ENCODE data around the gene KLHL33. TPM values are rescaled to one million over a fixed set of nuclear protein-coding genes. Genes with fewer than 3 reads are reported as not detected.
A peak's percentile ranks its signal among the peaks of the same experiment; 100 is the strongest.

Gene KLHL33
- total and polyA plus RNA-seq, 8 donors, result 0.08 to 0.34 (median 0.13) TPM

DNA sequence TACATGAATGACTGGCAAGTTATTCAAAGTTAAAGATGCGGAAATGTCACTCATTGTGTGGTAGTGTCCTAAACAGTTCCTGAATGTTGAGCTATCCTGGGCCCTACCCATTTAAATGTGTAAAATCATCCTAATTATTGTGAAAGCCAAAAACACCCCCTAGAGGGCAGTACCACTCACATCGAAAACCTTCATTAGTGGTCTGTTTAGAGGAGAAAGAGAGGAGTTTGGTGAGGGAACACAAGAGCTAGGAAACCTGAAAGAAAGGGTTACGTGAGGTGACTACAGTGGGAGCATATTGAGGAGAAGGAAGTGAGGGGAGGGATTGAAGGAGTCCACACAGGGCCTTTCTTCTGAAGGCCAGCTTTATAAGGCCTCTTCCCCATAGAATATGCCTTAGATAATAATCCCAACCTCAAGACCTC, 20.2 kb downstream of the KLHL33 start:
- Histone ChIP-seq H3K9me3 (no peaks in the 10 kb centered on the region), H3K27me3 (no peaks in the 10 kb centered on the region), H3K4me1 (peaks cover 13 to 19% (median 16%) of the 10 kb centered on the region in 3 donors), H3K27ac (no peak overlapping the region), H3K36me3 (no peaks in the 10 kb centered on the region), H3K4me3 (no peak overlapping the region)
- FAIRE-seq (no peak), DNase-seq (no peak), ATAC-seq (no peak)
- TF ChIP-seq, protein P1, sequence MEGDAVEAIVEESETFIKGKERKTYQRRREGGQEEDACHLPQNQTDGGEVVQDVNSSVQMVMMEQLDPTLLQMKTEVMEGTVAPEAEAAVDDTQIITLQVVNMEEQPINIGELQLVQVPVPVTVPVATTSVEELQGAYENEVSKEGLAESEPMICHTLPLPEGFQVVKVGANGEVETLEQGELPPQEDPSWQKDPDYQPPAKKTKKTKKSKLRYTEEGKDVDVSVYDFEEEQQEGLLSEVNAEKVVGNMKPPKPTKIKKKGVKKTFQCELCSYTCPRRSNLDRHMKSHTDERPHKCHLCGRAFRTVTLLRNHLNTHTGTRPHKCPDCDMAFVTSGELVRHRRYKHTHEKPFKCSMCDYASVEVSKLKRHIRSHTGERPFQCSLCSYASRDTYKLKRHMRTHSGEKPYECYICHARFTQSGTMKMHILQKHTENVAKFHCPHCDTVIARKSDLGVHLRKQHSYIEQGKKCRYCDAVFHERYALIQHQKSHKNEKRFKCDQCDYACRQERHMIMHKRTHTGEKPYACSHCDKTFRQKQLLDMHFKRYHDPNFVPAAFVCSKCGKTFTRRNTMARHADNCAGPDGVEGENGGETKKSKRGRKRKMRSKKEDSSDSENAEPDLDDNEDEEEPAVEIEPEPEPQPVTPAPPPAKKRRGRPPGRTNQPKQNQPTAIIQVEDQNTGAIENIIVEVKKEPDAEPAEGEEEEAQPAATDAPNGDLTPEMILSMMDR (IDR thresholded peaks at IDR 0.05), result peak in 2 of 4 donors; percentile 27 to 34
- WGBS, 2 donors, result 57 to 66% methylated on average over 3 of the region's 3 CpGs
- intact Hi-C loops (cut with DNase I), result no loop called here

DNA sequence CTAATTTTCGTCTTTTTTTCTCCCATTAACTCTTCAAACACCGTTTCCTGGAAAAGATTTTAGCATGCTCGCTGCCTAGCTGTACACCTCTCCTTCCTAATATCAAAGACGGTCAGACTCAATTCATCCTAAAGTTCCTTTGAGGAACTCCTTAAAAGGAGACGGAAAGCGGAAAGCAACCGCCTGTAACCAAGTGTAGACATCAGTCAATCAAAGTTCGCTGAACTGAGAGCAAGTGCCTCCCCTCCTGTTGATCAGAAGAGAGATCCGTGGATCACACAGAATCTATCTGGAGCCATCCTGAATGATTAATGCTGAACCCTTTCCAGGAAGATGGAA, 22.3 kb downstream of the KLHL33 start:
- Histone ChIP-seq H3K36me3 (no peaks in the 10 kb centered on the region), H3K27me3 (no peaks in the 10 kb centered on the region), H3K4me3 (peak overlapping the region; percentile 40 to 99 (median 78)), H3K27ac (peak overlapping the region; percentile 74 to 92 (median 88)), H3K4me1 (peaks cover 12 to 19% (median 16%) of the 10 kb centered on the region in 3 donors), H3K9me3 (no peaks in the 10 kb centered on the region)
- TF ChIP-seq, protein P1 (IDR thresholded peaks at IDR 0.05), result no peak
- WGBS, 2 donors, result 2 to 3% methylated on average over 9 of the region's 9 CpGs
- FAIRE-seq (no peak), ATAC-seq (peak in 1 of 4 donors; percentile 6), DNase-seq (no peak)
- intact Hi-C loops (cut with DNase I), result no loop called here

DNA sequence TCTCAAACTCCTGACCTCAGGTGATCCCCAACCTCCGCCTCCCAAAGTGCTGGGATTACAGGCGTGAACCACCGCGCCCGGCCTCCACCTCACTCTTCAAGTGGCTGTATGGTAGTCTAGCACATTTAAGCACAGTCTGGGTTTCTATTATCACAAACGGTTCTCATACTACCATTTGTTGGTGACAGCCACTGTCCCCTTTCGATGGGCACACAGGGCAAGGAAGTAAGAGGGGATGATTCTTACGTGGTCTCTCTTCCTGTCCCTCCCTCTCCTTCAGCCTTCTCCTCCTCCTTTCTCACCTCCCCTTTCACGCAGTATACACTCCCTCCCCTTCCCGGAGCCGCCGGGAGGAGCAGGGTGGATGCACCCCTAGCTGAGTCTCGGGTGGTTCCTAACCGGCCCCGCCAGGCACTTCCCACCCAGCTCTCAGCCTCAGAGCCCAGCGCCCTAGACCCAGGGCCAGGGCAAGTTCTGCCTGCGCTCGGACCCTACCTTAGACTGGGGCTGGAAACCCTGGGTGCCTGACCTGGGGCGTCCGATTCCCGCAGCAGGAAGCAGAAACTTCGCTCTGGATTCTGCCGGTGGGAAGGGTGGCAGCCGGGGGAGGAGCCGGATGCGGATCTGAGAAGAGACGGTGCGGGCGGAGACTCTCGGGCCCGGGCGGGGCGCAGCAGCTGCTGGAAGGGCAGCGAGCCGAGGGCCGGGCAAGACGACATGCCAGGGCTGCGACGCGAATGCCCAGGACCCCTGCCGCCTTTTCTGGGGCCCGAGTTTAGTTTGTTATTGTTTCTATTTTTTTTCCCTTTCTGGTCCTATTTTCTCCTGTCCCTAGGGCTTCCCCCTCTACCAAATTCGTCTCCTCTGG, 22.9 kb downstream of the KLHL33 start, which contains the start of gene TEP1:
TSS of gene TEP1 (minus strand) at position 626 of the 868 bp plus-strand sequence. CDS start 5,062 bp downstream, outside the sequence.
- Histone ChIP-seq H3K4me1 (peaks cover 9 to 14% (median 11%) of the 10 kb centered on the region in 3 donors), H3K36me3 (peaks cover 0 to 3% (median 0%) of the 10 kb centered on the region in 3 donors), H3K27ac (peak within 1 kb of the TSS; percentile 74 to 92 (median 88)), H3K27me3 (no peaks in the 10 kb centered on the region), H3K4me3 (peak within 1 kb of the TSS; percentile 40 to 99 (median 78)), H3K9me3 (no peaks in the 10 kb centered on the region)
- TF ChIP-seq, protein P1 (IDR thresholded peaks at IDR 0.05), result no peak
- 0 to 1% methylated on average over 42 to 43 of the region's 43 CpGs for WGBS, 2 donors
- DNase-seq (peak; percentile 84 to 93 (median 87)), FAIRE-seq (no peak), ATAC-seq (peak; percentile 95 to 97 (median 96))
- intact Hi-C loops (cut with DNase I), result no loop called here

DNA sequence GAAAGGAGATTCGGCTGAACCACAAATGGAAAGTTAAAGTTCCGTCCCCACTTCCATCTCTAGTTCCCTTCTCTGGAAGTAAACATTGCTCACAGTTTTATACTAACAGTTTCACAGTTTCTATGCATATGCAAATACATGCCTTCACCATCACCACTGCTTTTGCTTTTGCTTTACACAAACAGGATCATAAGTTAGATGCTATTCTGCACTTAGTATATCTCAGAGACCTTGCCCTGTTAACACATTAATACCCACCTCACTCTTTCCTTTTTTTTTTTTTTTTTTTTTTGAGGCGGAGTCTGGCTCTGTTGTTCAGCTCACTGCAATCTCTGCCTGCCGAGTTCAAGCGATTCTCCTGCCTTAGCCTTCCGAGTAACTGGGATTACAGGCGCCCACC, 23.6 kb downstream of the KLHL33 start:
- Histone ChIP-seq H3K4me1 (peaks cover 4 to 8% (median 7%) of the 10 kb centered on the region in 3 donors), H3K4me3 (peak overlapping the region in 3 of 4 donors; percentile 40 to 78 (median 77)), H3K27ac (peak overlapping the region in 2 of 4 donors; percentile 74 to 88), H3K27me3 (no peaks in the 10 kb centered on the region), H3K9me3 (no peaks in the 10 kb centered on the region), H3K36me3 (peaks cover 0 to 8% (median 0%) of the 10 kb centered on the region in 3 donors)
- DNase-seq (no peak), FAIRE-seq (no peak), ATAC-seq (peak in 3 of 4 donors; percentile 2 to 5 (median 2))
- TF ChIP-seq, protein P1 (IDR thresholded peaks at IDR 0.05), result no peak
- intact Hi-C loops (cut with DNase I), result no loop called here
- whole genome bisulfite sequencing, 2 donors, result 5 to 9% methylated on average over 7 of the region's 7 CpGs
